Measurements from ENCODE around the gene CASP7. TPM values are rescaled to one million over a fixed set of nuclear protein-coding genes. Genes with fewer than 3 reads are reported as not detected.
A peak's percentile ranks its signal among the peaks of the same experiment; 100 is the strongest.

CASP7 gene
- total RNA-seq, 4 donors from 2014 or later, result 34.0 to 233 (median 101) TPM

- in situ Hi-C loops (cut with MboI; ENCODE audit: low pct_ligation_motif_present in 1 of 4, low pct_unique_long_range_greater_than_20kb in 1 of 4, low sequenced_read_pairs in 3 of 4) (no loop called here), intact Hi-C loops (cut with DNase I; ENCODE audit: low total_unique reads) (no loop called here)
- Histone ChIP-seq H3K4me3 (no peak overlapping the region), H3K27ac (no peak overlapping the region), H3K4me1 (peaks cover 3 to 34% (median 14%) of the 10 kb centered on the region in 4 donors), H3K9me3 (no peaks in the 10 kb centered on the region), H3K27me3 (no peaks in the 10 kb centered on the region), H3K36me3 (no peaks in the 10 kb centered on the region)
- 56 to 67% methylated on average over 2 of the region's 2 CpGs for WGBS, 2 donors (ENCODE audit: low coverage in 1 of 2)
- TF ChIP-seq POLR2A (IDR thresholded peaks at IDR 0.05) (no peak), POLR2AphosphoS5 (IDR thresholded peaks at IDR 0.05) (no peak), EP300 (IDR thresholded peaks at IDR 0.05; ENCODE audit: low read depth) (no peak)
- TF ChIP-seq, protein P1, sequence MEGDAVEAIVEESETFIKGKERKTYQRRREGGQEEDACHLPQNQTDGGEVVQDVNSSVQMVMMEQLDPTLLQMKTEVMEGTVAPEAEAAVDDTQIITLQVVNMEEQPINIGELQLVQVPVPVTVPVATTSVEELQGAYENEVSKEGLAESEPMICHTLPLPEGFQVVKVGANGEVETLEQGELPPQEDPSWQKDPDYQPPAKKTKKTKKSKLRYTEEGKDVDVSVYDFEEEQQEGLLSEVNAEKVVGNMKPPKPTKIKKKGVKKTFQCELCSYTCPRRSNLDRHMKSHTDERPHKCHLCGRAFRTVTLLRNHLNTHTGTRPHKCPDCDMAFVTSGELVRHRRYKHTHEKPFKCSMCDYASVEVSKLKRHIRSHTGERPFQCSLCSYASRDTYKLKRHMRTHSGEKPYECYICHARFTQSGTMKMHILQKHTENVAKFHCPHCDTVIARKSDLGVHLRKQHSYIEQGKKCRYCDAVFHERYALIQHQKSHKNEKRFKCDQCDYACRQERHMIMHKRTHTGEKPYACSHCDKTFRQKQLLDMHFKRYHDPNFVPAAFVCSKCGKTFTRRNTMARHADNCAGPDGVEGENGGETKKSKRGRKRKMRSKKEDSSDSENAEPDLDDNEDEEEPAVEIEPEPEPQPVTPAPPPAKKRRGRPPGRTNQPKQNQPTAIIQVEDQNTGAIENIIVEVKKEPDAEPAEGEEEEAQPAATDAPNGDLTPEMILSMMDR (IDR thresholded peaks at IDR 0.05), result no peak
- DNase-seq, result no peak
Observed at GRCh38 chr10:113711142-113711541, 31.4 kb downstream of the CASP7 start.

DNA sequence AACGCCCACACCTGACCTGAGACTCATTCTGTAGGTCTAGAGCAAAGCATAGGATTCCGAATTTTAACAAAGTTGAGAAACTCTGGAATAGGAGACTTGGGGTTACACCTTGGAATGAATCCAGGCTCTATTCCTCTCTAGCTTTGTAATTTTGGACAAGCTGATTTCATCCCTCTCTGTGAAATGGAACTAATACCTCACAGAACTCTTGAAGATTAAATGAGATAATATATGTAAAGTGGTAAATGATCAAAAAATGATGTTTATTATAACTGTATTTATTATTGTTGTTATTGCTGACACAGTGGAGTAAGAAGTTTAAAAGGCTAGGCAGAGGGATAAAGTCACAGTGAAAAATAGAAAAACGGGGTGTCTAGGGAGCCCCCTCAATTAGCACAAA is 32.3 kb downstream of the CASP7 start:
- no peaks in the 10 kb centered on the region for H3K27me3 ChIP-seq
- intact Hi-C loops (cut with DNase I; ENCODE audit: low total_unique reads), result no loop called here

GRCh38 chr10:113712755-113713639 is 33.3 kb downstream of the CASP7 start:
- Histone ChIP-seq H3K27me3 (no peaks in the 10 kb centered on the region), H3K27ac (peak overlapping the region; percentile 13 to 77 (median 47)), H3K36me3 (no peaks in the 10 kb centered on the region), H3K9me3 (no peaks in the 10 kb centered on the region), H3K4me3 (no peak overlapping the region), H3K4me1 (peaks cover 3 to 31% (median 14%) of the 10 kb centered on the region in 4 donors)
- 41 to 54% methylated on average over 8 of the region's 8 CpGs for WGBS, 2 donors (ENCODE audit: low coverage in 1 of 2)
- intact Hi-C loops (cut with DNase I; ENCODE audit: low total_unique reads), result no loop called here
- DNase-seq, result peak; percentile 55
- TF ChIP-seq POLR2AphosphoS5 (IDR thresholded peaks at IDR 0.05) (peak in 2 of 3 donors; percentile 9 to 45), EP300 (IDR thresholded peaks at IDR 0.05; ENCODE audit: low read depth) (no peak)
- in situ Hi-C loops (cut with MboI; ENCODE audit: low pct_ligation_motif_present in 1 of 4, low pct_unique_long_range_greater_than_20kb in 1 of 4, low sequenced_read_pairs in 3 of 4), result no loop called here

More for the DNA sequence above, 32.3 kb downstream of the CASP7 start:
- TF ChIP-seq POLR2AphosphoS5 (IDR thresholded peaks at IDR 0.05) (no peak), EP300 (IDR thresholded peaks at IDR 0.05; ENCODE audit: low read depth) (no peak), POLR2A (IDR thresholded peaks at IDR 0.05) (no peak)
- TF ChIP-seq, protein P1 (IDR thresholded peaks at IDR 0.05), result no peak
- H3K36me3 ChIP-seq, result no peaks in the 10 kb centered on the region
- H3K4me3 ChIP-seq, result no peak overlapping the region
- peak overlapping the region in 1 of 4 donors; percentile 77 for H3K27ac ChIP-seq
- peaks cover 3 to 31% (median 14%) of the 10 kb centered on the region in 4 donors for H3K4me1 ChIP-seq
- H3K9me3 ChIP-seq, result no peaks in the 10 kb centered on the region
- in situ Hi-C loops (cut with MboI; ENCODE audit: low pct_ligation_motif_present in 1 of 4, low pct_unique_long_range_greater_than_20kb in 1 of 4, low sequenced_read_pairs in 3 of 4), result no loop called here
- DNase-seq, result no peak
- WGBS, 2 donors (ENCODE audit: low coverage in 1 of 2), result 85 to 91% methylated on average over 2 to 3 of the region's 3 CpGs

GRCh38 chr10:113713640-113713982 is 33.9 kb downstream of the CASP7 start:
- in situ Hi-C loops (cut with MboI; ENCODE audit: low pct_ligation_motif_present in 1 of 4, low pct_unique_long_range_greater_than_20kb in 1 of 4, low sequenced_read_pairs in 3 of 4), result no loop called here
- TF ChIP-seq, protein P1 (IDR thresholded peaks at IDR 0.05), result no peak
- no peak for TF ChIP-seq POLR2A (IDR thresholded peaks at IDR 0.05)
- no peak for TF ChIP-seq EP300 (IDR thresholded peaks at IDR 0.05; ENCODE audit: low read depth)
- TF ChIP-seq POLR2AphosphoS5 (IDR thresholded peaks at IDR 0.05), result no peak
- intact Hi-C loops (cut with DNase I; ENCODE audit: low total_unique reads), result no loop called here

More at GRCh38 chr10:113713640-113713982, 33.9 kb downstream of the CASP7 start:
- H3K4me3 ChIP-seq, result no peak overlapping the region
- DNase-seq, result no peak
- H3K27me3 ChIP-seq, result no peaks in the 10 kb centered on the region
- 63% methylated on average over 2 of the region's 2 CpGs; no CpG with 5 or more reads in 1 of the 2 donors for WGBS, 2 donors (ENCODE audit: low coverage in 1 of 2)
- no peaks in the 10 kb centered on the region for H3K36me3 ChIP-seq
- H3K27ac ChIP-seq, result peak overlapping the region; percentile 13 to 77 (median 47)
- peaks cover 3 to 37% (median 17%) of the 10 kb centered on the region in 4 donors for H3K4me1 ChIP-seq
- H3K9me3 ChIP-seq, result no peaks in the 10 kb centered on the region
